GM12878 (cell line): ENCODE results near the gene ADAP1. TPM values are rescaled to one million over a fixed set of nuclear protein-coding genes. Genes with fewer than 3 reads are reported as not detected.

ENCODE experiments used
- ATAC-seq: fragments of 200-7000 bp; cut with Tn5 transposase; 3 replicates; pipeline ENCODE4 v1.9.1; 2020; ENCODE audit warnings: mild to moderate bottlenecking, moderate library complexity
- BruUV-seq: library from RNA; stranded (reverse); fragments of 400-500 nt; replicated peaks from 2 replicates; lab custom pipeline; 2021; lab: Mats Ljungman, UMichigan
- CTCF ChIA-PET: fragments of 300-600 bp; sonication (Branson Sonifier 250); formaldehyde crosslinking; extraction: SDS; loops from one replicate; lab custom pipeline; 2021; ENCODE audit warnings: inconsistent platforms; lab: Yijun Ruan, JAX
- POLR2A ChIA-PET: fragments of 350-600 bp; formaldehyde crosslinking; extraction: SDS; loops from one replicate; lab custom pipeline; 2021; ENCODE audit warnings: inconsistent platforms; lab: Charles Lee
- RAD21 ChIA-PET: fragments of 300-600 bp; sonication (Branson Sonifier 250); formaldehyde crosslinking; loops from one replicate; lab custom pipeline; 2023; ENCODE audit warnings: antibody characterized with exemption; ENCODE audit not compliant: unreplicated experiment; lab: Charles Lee
- SMC1A ChIA-PET: fragments of 300-600 bp; sonication (Branson Sonifier 250); formaldehyde crosslinking; loops from one replicate; lab custom pipeline; 2023; ENCODE audit not compliant: unreplicated experiment, uncharacterized antibody; lab: Charles Lee
- DNase-seq: peaks from one replicate; pipeline ENCODE4 v3.0.0-alpha.2; 2011; ENCODE audit warnings: low read depth, low spot score
- FAIRE-seq: peaks from 3 replicates; lab custom pipeline; 2011; peaks lifted over from hg19 to GRCh38; lab: Jason Lieb, UNC
- H2AFZ ChIP-seq: 2 replicates; pipeline ENCODE4 v1.6.0; 2011; ENCODE audit warnings: low read depth, low read length, control low read depth; ENCODE audit not compliant: control insufficient read depth
- H3K27ac ChIP-seq: 2 replicates; pipeline ENCODE4 v1.5.1; 2011; ENCODE audit warnings: control low read depth; ENCODE audit not compliant: control insufficient read depth, insufficient read depth
- H3K27me3 ChIP-seq, 2 experiments: replicated peaks in 1 of 2; 2 replicates each; pipeline versions ENCODE4 v1.6.0 to v1.6.1; 2011; ENCODE audit warnings: low read length in 1 of 2; ENCODE audit not compliant: control insufficient read depth in 2 of 2, insufficient read depth in 2 of 2
- H3K36me3 ChIP-seq, 2 experiments: 2 replicates each; pipeline ENCODE4 v1.5.1; 2011; ENCODE audit warnings: low read length in 1 of 2; ENCODE audit not compliant: control insufficient read depth in 2 of 2, insufficient read depth in 2 of 2
- H3K4me1 ChIP-seq: 2 replicates; pipeline ENCODE4 v1.6.1; 2011; ENCODE audit warnings: mild to moderate bottlenecking, low read length, moderate library complexity, mixed read lengths; ENCODE audit not compliant: control insufficient read depth, insufficient read depth
- H3K4me2 ChIP-seq: 2 replicates; pipeline ENCODE4 v1.6.0; 2011; ENCODE audit warnings: control low read depth; ENCODE audit not compliant: control insufficient read depth, insufficient read depth
- H3K4me3 ChIP-seq: fragments of 200-600 bp; sonication (generic); 2 replicates; pipeline ENCODE4 v1.5.1; 2016
- H3K79me2 ChIP-seq: 2 replicates; pipeline ENCODE4 v1.6.0; 2011; ENCODE audit warnings: low read length; ENCODE audit not compliant: control insufficient read depth, insufficient read depth
- H3K9ac ChIP-seq: 2 replicates; pipeline ENCODE4 v1.8.0; 2011; ENCODE audit warnings: low read length, control low read depth, mixed read lengths; ENCODE audit not compliant: control insufficient read depth, insufficient read depth
- H3K9me3 ChIP-seq: replicated peaks from 3 replicates; pipeline ENCODE4 v1.5.1; 2011; ENCODE audit warnings: mild to moderate bottlenecking, low read length; ENCODE audit not compliant: control insufficient read depth, insufficient read depth
- H4K20me1 ChIP-seq: 2 replicates; pipeline ENCODE4 v1.6.0; 2011; ENCODE audit not compliant: control insufficient read depth, insufficient read depth
- CUX1 ChIP-seq: IDR thresholded peaks from 2 replicates; pipeline ENCODE4 v1.6.1; 2012; ENCODE audit warnings: improper control_type of control experiment, low read depth, low read length; ENCODE audit not compliant: insufficient replicate concordance
- GATAD2B ChIP-seq: fragments of 450-650 bp; conservative IDR thresholded peaks from 2 replicates; pipeline ENCODE4 v1.6.1; 2017; ENCODE audit warnings: low read depth, mild to moderate bottlenecking, moderate library complexity
- JUNB ChIP-seq: IDR thresholded peaks from 2 replicates; pipeline ENCODE4 v1.6.1; 2016; ENCODE audit warnings: antibody characterized with exemption, mild to moderate bottlenecking
- MTA3 ChIP-seq: IDR thresholded peaks from 2 replicates; pipeline ENCODE4 v1.6.1; 2012; ENCODE audit warnings: low read length, inconsistent platforms, borderline replicate concordance
- NR2C2 ChIP-seq: IDR thresholded peaks from 2 replicates; pipeline ENCODE4 v1.6.1; 2011; ENCODE audit warnings: borderline replicate concordance, low read depth; ENCODE audit not compliant: control insufficient read depth, insufficient read length
- SMAD1 ChIP-seq: fragments of 450-650 bp; IDR thresholded peaks from 2 replicates; pipeline ENCODE4 v1.6.1; 2018; ENCODE audit warnings: mild to moderate bottlenecking, low read depth; ENCODE audit not compliant: partially characterized antibody
- SREBF1 ChIP-seq: IDR thresholded peaks from 2 replicates; pipeline ENCODE4 v1.6.1; 2012; ENCODE audit warnings: mild to moderate bottlenecking, low read length
- STAT3 ChIP-seq: IDR thresholded peaks from 2 replicates; pipeline ENCODE4 v1.6.1; 2011; ENCODE audit warnings: low read depth, low read length, improper control_type of control experiment
- SUZ12 ChIP-seq: fragments of 200-600 bp; sonication (generic); IDR thresholded peaks from one replicate; pipeline ENCODE4 v1.6.1; 2018; ENCODE audit warnings: antibody characterized with exemption, mild to moderate bottlenecking; ENCODE audit not compliant: unreplicated experiment
- ZNF592 ChIP-seq: fragments of 450-650 bp; IDR thresholded peaks from 2 replicates; pipeline ENCODE4 v1.6.1; 2017; ENCODE audit warnings: mild to moderate bottlenecking, moderate library complexity
- WGBS: methylation state at CpG from one replicate; pipeline ENCODE4 v1.1.6; 2016; ENCODE audit warnings: low lambda C conversion rate; ENCODE audit not compliant: insufficient replicate concordance, insufficient coverage; ENCODE audit errors: missing lambda C conversion rate; 5-methylcytosine and 5-hydroxymethylcytosine counted together
- in situ Hi-C: fragments of 300-500 bp; cut with MboI; formaldehyde crosslinking; loops from 9 replicates; pipeline ENCODE4 v1.14.3; 2018; ENCODE audit warnings: mixed read lengths
- intact Hi-C: fragments of 100-400 bp; cut with micrococcal nuclease; formaldehyde crosslinking; loops from one replicate; pipeline ENCODE4 v1.14.2; 2022; ENCODE audit not compliant: unreplicated experiment
- polyA plus RNA-seq, 11 experiments: library from polyadenylated mRNA; depleted of rRNA in 4 of 11; unstranded in 6 of 11; stranded (reverse) in 5 of 11; fragments of >200 nt; fragmentation: Nextera tagmentation in 4 of 11; fragmentation: Illumina TruSeq in 1 of 11; extraction: Ambion mirVana in 4 of 11; extraction: Trizol in 1 of 11; gene quantifications; 1 replicate in 1 of 11; 2 replicates in 10 of 11; pipeline versions ENCODE4 v1.2.1 to v1.2.3, GENCODE V29; 2011 to 2016; ENCODE audit warnings: inconsistent platforms in 2 of 11, missing spikeins in 2 of 11, low read depth in 1 of 11
- total RNA-seq, 4 experiments: library from RNA; depleted of rRNA in 3 of 4; stranded (reverse); fragments of >200 nt in 3 of 4; fragmentation: Illumina TruSeq in 1 of 4; extraction: Trizol in 1 of 4; gene quantifications; 2 replicates each; pipeline versions ENCODE4 v1.2.1 to v1.2.3, GENCODE V29; 2013 to 2021
- TF ChIP-seq, protein P1 (sequence below): fragments of 150-350 bp; IDR thresholded peaks from 2 replicates; pipeline ENCODE4 v1.6.1; 2014; ENCODE audit warnings: mild to moderate bottlenecking, low read depth, low read length

ADAP1 gene
- total and polyA plus RNA-seq, 10 of the 15 experiments (the other 5 are each of a cell fraction or from before 2014, with no cell fraction given), result 0.22 to 44.2 (median 22.0) TPM; not detected in 1

DNA sequence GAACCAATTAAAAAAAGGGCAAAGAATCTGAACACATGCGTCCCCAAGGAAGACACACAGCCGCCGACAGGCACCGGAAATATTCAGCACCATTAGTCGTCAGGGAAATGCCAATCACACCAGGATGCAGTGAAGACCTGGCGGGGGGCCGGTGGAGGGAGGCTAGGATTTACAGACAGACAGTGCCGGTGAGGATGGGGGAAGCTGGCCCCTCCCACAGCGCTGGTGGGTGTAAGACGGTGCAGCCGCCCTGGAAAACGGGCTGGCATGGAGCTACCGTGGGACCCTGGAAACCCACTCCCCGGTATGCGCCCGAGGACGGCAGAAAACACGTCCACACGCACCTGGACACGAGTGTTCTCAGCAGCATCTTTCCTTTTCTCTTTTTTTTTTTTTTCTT is 4.8 kb upstream of the ADAP1 start:
- TF ChIP-seq ZNF592, result no peak
- TF ChIP-seq JUNB, result no peak
- TF ChIP-seq CUX1, result no peak
- no peak for TF ChIP-seq GATAD2B
- TF ChIP-seq NR2C2, result no peak
- TF ChIP-seq STAT3, result no peak
- TF ChIP-seq, protein P1, sequence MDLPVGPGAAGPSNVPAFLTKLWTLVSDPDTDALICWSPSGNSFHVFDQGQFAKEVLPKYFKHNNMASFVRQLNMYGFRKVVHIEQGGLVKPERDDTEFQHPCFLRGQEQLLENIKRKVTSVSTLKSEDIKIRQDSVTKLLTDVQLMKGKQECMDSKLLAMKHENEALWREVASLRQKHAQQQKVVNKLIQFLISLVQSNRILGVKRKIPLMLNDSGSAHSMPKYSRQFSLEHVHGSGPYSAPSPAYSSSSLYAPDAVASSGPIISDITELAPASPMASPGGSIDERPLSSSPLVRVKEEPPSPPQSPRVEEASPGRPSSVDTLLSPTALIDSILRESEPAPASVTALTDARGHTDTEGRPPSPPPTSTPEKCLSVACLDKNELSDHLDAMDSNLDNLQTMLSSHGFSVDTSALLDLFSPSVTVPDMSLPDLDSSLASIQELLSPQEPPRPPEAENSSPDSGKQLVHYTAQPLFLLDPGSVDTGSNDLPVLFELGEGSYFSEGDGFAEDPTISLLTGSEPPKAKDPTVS, result no peak
- no peak for TF ChIP-seq MTA3
- TF ChIP-seq SUZ12, result no peak
- no peak for TF ChIP-seq SREBF1
- no peak for TF ChIP-seq SMAD1
- H3K27ac ChIP-seq, result no peak overlapping the region
- 57% methylated on average over 20 of the region's 20 CpGs for WGBS
- H3K4me1 ChIP-seq, result peaks cover 11% of the 10 kb centered on the region
- in situ Hi-C loops (no loop called here), intact Hi-C loops (loop anchor here (10.0 kb wide), 1 partner anchor 174 kb away; no protein-coding TSS in a partner anchor)
- H3K36me3 ChIP-seq, result no peaks in the 10 kb centered on the region
- no peak overlapping the region for H3K4me3 ChIP-seq
- H3K9me3 ChIP-seq, result no peaks in the 10 kb centered on the region; the same call in 2 of the 3 replicates
- no peaks in the 10 kb centered on the region; the same call in 1 of the 2 replicates for H3K79me2 ChIP-seq
- H2AFZ ChIP-seq, result no peak overlapping the region
- SMC1A ChIA-PET, result interaction anchor here (1.7 kb wide), 1 partner anchor 13 kb away, joined by 5 read pairs; no protein-coding TSS in a partner anchor
- ATAC-seq, result no peak
- no peak for FAIRE-seq
- POLR2A ChIA-PET, result interaction anchor here (0.6 to 0.7 kb wide), 2 partner anchors 34 to 46 kb away, joined by 5 read pairs; no protein-coding TSS in a partner anchor
- no peak overlapping the region for H3K4me2 ChIP-seq
- H3K27me3 ChIP-seq, result no peaks in the 10 kb centered on the region
- no peaks in the 10 kb centered on the region for H4K20me1 ChIP-seq
- H3K9ac ChIP-seq, result no peak overlapping the region
- BruUV-seq, result no TSS peak
- RAD21 ChIA-PET, result interaction anchor here (1.8 kb wide), 1 partner anchor 9 kb away, joined by 6 read pairs; no protein-coding TSS in a partner anchor
- no peak for DNase-seq
- CTCF ChIA-PET, result no interaction called here
